Keratinocyte (primary cell): ENCODE results near the gene CACNA1F. TPM values are rescaled to one million over a fixed set of nuclear protein-coding genes. Genes with fewer than 3 reads are reported as not detected.
A peak's percentile ranks its signal among the peaks of the same experiment; 100 is the strongest.

ENCODE experiments used
- DNase-seq: peaks from one replicate; pipeline ENCODE4 v3.0.0-alpha.2; 2011; ENCODE audit warnings: low read depth, missing footprints, low spot score
- FAIRE-seq: peaks from 2 replicates; lab custom pipeline; 2011; peaks lifted over from hg19 to GRCh38; lab: Jason Lieb, UNC
- H2AFZ ChIP-seq: 2 replicates; pipeline ENCODE4 v1.6.0; 2012; ENCODE audit warnings: low read length, control low read depth, inconsistent platforms; ENCODE audit not compliant: control insufficient read depth
- H3K27ac ChIP-seq: 2 replicates; pipeline ENCODE4 v1.5.1; 2011; ENCODE audit warnings: low read length; ENCODE audit not compliant: control insufficient read depth, insufficient read depth
- H3K27me3 ChIP-seq: 3 replicates; pipeline ENCODE4 v1.6.0; 2011; ENCODE audit warnings: low read length; ENCODE audit not compliant: control insufficient read depth, insufficient read depth; ENCODE audit errors: extremely low read depth
- H3K36me3 ChIP-seq, 2 experiments: 2 replicates in 1 of 2; 3 replicates in 1 of 2; pipeline ENCODE4 v1.5.1; 2011; ENCODE audit warnings: low read length in 2 of 2, mild to moderate bottlenecking in 1 of 2; ENCODE audit not compliant: control insufficient read depth in 2 of 2, insufficient read depth in 2 of 2; ENCODE audit errors: extremely low read depth in 1 of 2
- H3K4me1 ChIP-seq: 3 replicates; pipeline ENCODE4 v1.5.1; 2011; ENCODE audit warnings: low read length; ENCODE audit not compliant: control insufficient read depth, insufficient read depth; ENCODE audit errors: extremely low read depth
- H3K4me2 ChIP-seq: 3 replicates; pipeline ENCODE4 v1.6.0; 2011; ENCODE audit warnings: low read depth, low read length; ENCODE audit not compliant: control insufficient read depth, insufficient read depth; ENCODE audit errors: extremely low read depth
- H3K4me3 ChIP-seq, 3 experiments: fragments of 200-600 bp in 1 of 3; sonication (generic) in 1 of 3; 2 replicates in 2 of 3; 3 replicates in 1 of 3; pipeline ENCODE4 v1.5.1; 2011 to 2016; ENCODE audit warnings: low read length in 3 of 3, mild to moderate bottlenecking in 3 of 3, control low read depth in 2 of 3, inconsistent platforms in 1 of 3, low read depth in 1 of 3, mixed read lengths in 1 of 3, mixed run types in 1 of 3, moderate library complexity in 1 of 3; ENCODE audit not compliant: control insufficient read depth in 2 of 3, insufficient read depth in 2 of 3; ENCODE audit errors: extremely low read depth in 1 of 3
- H3K79me2 ChIP-seq: 2 replicates; pipeline ENCODE4 v1.6.0; 2012; ENCODE audit warnings: low read length; ENCODE audit not compliant: control insufficient read depth, insufficient read depth
- H3K9ac ChIP-seq: 3 replicates; pipeline ENCODE4 v1.6.0; 2011; ENCODE audit warnings: low read length; ENCODE audit not compliant: control insufficient read depth, insufficient read depth; ENCODE audit errors: extremely low read depth
- H3K9me1 ChIP-seq: 3 replicates; pipeline ENCODE4 v1.6.0; 2011; ENCODE audit warnings: low read length; ENCODE audit not compliant: control insufficient read depth, insufficient read depth; ENCODE audit errors: extremely low read depth
- H3K9me3 ChIP-seq: 2 replicates; pipeline ENCODE4 v1.5.1; 2012; ENCODE audit warnings: low read depth, low read length; ENCODE audit not compliant: control insufficient read depth
- H4K20me1 ChIP-seq: 3 replicates; pipeline ENCODE4 v1.6.0; 2011; ENCODE audit warnings: low read length; ENCODE audit not compliant: control insufficient read depth, insufficient read depth; ENCODE audit errors: extremely low read depth
- EZH2 ChIP-seq: IDR thresholded peaks from one replicate; pipeline ENCODE4 v1.6.1; 2012; ENCODE audit warnings: inconsistent platforms, mild to moderate bottlenecking, low read length, moderate library complexity
- dilution Hi-C: fragments of 300-500 bp; cut with MboI; formaldehyde crosslinking; loops from one replicate; pipeline ENCODE4 v1.7.0; 2020; ENCODE audit warnings: low sequenced_read_pairs; ENCODE audit not compliant: extremely low pct_ligation_motif_present
- polyA plus RNA-seq, 5 experiments: library from polyadenylated mRNA; depleted of rRNA in 3 of 5; stranded (reverse) in 3 of 5; stranded (forward) in 1 of 5; unstranded in 1 of 5; fragments of >200 nt; gene quantifications; 1 replicate in 1 of 5; 2 replicates in 3 of 5; 3 replicates in 1 of 5; pipeline versions ENCODE4 v1.2.1 to v1.2.3, GENCODE V29; 2011 to 2012; ENCODE audit warnings: missing spikeins in 2 of 5, low read depth in 1 of 5, low replicate concordance in 1 of 5
- TF ChIP-seq, protein P1 (sequence below), 3 experiments: IDR thresholded peaks in 1 of 3; conservative IDR thresholded peaks in 1 of 3; optimal IDR thresholded peaks in 1 of 3; 2 replicates in 2 of 3; 3 replicates in 1 of 3; pipeline versions ENCODE3 to v1.5.1; 2011; ENCODE audit warnings: low read length in 3 of 3, mild to moderate bottlenecking in 3 of 3, moderate library complexity in 2 of 3, control low read depth in 1 of 3, inconsistent platforms in 1 of 3; ENCODE audit not compliant: insufficient read depth in 2 of 3; ENCODE audit errors: extremely low read depth in 1 of 3

The CACNA1F gene
- polyA plus RNA-seq, 1 donor (not counting 4 experiments of a cell fraction or from before 2014, with no cell fraction given): not detected

DNA sequence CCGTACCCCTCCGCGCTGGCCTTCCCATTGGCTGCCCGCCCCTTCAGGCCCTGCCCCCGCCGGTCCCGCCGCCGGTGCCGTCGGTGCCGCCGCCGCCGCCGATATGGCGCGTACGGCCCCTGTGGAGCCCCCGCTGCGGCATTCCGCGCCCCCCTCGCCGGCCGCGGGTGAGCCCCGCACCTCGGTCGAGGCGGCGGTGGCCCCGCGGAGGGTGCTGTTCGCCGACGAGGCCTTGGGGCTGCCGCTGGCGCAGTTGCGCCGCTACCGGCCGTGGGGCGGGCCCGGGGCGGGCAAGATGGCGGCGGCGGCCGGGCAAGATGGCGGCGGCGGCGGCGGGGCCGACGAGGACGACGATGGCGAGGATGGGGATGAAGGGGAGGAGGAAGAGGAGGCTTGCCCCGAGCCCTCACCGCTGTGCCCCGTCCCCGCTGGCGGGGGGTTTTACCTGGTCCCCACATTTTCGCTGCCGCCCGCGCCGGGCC, 36.7 kb upstream of the CACNA1F start, which contains the start of gene PPP1R3F:
Gene PPP1R3F, plus strand, starts transcription at position 27 of the 482 bp plus-strand sequence. Its CDS starts 77 bp downstream, at position 104.
- Histone ChIP-seq H3K4me3 (peak within 1 kb of the TSS; percentile 49 to 80 (median 62)), H3K36me3 (no peaks in the 10 kb centered on the region), H3K9me1 (no peaks in the 10 kb centered on the region), H3K9ac (peak within 1 kb of the TSS; percentile 89), H3K27ac (peak within 1 kb of the TSS; percentile 95), H3K79me2 (peaks cover 2% of the 10 kb centered on the region), H2AFZ (peak within 1 kb of the TSS; percentile 93), H3K27me3 (no peaks in the 10 kb centered on the region), H3K4me2 (peak within 1 kb of the TSS; percentile 88), H3K4me1 (peaks cover 14% of the 10 kb centered on the region), H4K20me1 (no peaks in the 10 kb centered on the region), H3K9me3 (no peaks in the 10 kb centered on the region)
- dilution Hi-C loops: no loop called here
- DNase-seq (no peak), FAIRE-seq (no peak)
- TF ChIP-seq, protein P1, sequence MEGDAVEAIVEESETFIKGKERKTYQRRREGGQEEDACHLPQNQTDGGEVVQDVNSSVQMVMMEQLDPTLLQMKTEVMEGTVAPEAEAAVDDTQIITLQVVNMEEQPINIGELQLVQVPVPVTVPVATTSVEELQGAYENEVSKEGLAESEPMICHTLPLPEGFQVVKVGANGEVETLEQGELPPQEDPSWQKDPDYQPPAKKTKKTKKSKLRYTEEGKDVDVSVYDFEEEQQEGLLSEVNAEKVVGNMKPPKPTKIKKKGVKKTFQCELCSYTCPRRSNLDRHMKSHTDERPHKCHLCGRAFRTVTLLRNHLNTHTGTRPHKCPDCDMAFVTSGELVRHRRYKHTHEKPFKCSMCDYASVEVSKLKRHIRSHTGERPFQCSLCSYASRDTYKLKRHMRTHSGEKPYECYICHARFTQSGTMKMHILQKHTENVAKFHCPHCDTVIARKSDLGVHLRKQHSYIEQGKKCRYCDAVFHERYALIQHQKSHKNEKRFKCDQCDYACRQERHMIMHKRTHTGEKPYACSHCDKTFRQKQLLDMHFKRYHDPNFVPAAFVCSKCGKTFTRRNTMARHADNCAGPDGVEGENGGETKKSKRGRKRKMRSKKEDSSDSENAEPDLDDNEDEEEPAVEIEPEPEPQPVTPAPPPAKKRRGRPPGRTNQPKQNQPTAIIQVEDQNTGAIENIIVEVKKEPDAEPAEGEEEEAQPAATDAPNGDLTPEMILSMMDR (optimal IDR thresholded peaks at IDR 0.05 in 1 of 3, IDR thresholded peaks at IDR 0.05 in 1 of 3, conservative IDR thresholded peaks at IDR 0.05 in 1 of 3; ENCODE audit: extremely low read depth in 1 of 3, insufficient read depth in 2 of 3, low read length in 3 of 3): no peak
- TF ChIP-seq EZH2: no peak

DNA sequence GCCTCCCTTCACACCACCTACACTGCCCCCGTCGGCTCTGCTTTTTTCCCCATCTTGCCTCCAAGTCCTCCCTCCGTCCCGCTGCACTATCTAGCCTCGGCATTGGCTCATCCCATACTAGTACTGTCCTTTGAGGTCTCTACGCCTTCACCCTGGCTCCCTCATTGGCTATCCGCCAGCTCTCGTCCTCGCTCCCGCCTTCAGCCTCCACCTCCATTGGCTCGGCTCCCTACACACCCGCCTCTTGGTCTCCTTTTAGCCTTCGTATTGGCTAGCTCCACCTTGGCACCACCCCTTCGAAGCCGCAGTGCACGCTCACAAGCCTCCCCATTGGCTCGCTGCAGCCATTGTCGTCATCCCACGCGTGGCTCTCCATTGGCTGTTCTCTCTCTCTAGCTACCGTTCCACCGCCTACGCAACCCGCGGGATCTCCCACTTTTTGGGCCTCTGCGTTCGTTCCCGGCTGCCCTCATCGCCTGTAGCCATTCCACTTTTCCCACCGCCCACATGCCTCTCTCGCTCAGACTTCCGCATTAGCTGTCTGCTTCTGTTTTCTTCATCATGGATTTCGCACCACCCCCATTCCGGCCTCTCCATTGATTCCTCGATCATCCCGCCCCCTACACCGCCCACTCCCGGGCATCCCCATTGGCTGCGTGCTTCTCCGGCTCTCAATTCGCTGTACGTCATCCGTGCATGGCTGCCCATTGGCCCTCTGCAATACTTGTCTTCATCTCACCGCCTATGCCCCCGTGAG, 36.0 kb upstream of the CACNA1F start:
- peak overlapping the region; percentile 88 for H3K4me2 ChIP-seq
- no peaks in the 10 kb centered on the region for H3K9me3 ChIP-seq
- peak overlapping the region; percentile 95 for H3K27ac ChIP-seq
- peak overlapping the region; percentile 89 for H3K9ac ChIP-seq
- peak overlapping the region; percentile 49 to 80 (median 62) for H3K4me3 ChIP-seq
- H2AFZ ChIP-seq: peak overlapping the region; percentile 93
- H3K79me2 ChIP-seq: peaks cover 2% of the 10 kb centered on the region
- H3K36me3 ChIP-seq: no peaks in the 10 kb centered on the region
- H4K20me1 ChIP-seq: no peaks in the 10 kb centered on the region
- DNase-seq (peak; percentile 86), FAIRE-seq (peak; percentile 61)
- H3K9me1 ChIP-seq: no peaks in the 10 kb centered on the region
- dilution Hi-C loops: no loop called here
- TF ChIP-seq EZH2: no peak
- TF ChIP-seq, protein P1 (optimal IDR thresholded peaks at IDR 0.05 in 1 of 3, IDR thresholded peaks at IDR 0.05 in 1 of 3, conservative IDR thresholded peaks at IDR 0.05 in 1 of 3; ENCODE audit: extremely low read depth in 1 of 3, insufficient read depth in 2 of 3, low read length in 3 of 3): no peak
- peaks cover 14% of the 10 kb centered on the region for H3K4me1 ChIP-seq
- no peaks in the 10 kb centered on the region for H3K27me3 ChIP-seq
